Activated CD4-positive, alpha-beta T cell treated with anti-CD3 and anti-CD28 coated beads for 48 hours (primary cell): Measurements from ENCODE around the gene BRCA2.

Source experiments
- DNase-seq: peaks from one replicate; pipeline ENCODE4 v3.0.0-alpha.2; 2020

Gene BRCA2

GRCh38 chr13:32384702-32385101 is 69.4 kb downstream of the BRCA2 start:
- DNase-seq = no peak

GRCh38 chr13:32385410-32385809 is 70.1 kb downstream of the BRCA2 start:
- no peak for DNase-seq

- no peak for DNase-seq
Observed at GRCh38 chr13:32390048-32390447, 74.7 kb downstream of the BRCA2 start.

GRCh38 chr13:32390484-32390883 is 75.2 kb downstream of the BRCA2 start:
- DNase-seq = no peak

- no peak for DNase-seq
Observed at GRCh38 chr13:32391101-32391619, 75.9 kb downstream of the BRCA2 start.

- no peak for DNase-seq
Observed at GRCh38 chr13:32403108-32403507, 87.8 kb downstream of the BRCA2 start.

- DNase-seq = peak; percentile 29
Observed at GRCh38 chr13:32407854-32408253, 92.5 kb downstream of the BRCA2 start.

GRCh38 chr13:32408296-32409000 is 93.1 kb downstream of the BRCA2 start:
- DNase-seq = no peak

- DNase-seq = no peak
Observed at GRCh38 chr13:32409001-32409313, 93.6 kb downstream of the BRCA2 start.

GRCh38 chr13:32409561-32410421 is 94.5 kb downstream of the BRCA2 start:
- no peak for DNase-seq

GRCh38 chr13:32413284-32413683 is 98.0 kb downstream of the BRCA2 start:
- DNase-seq = no peak

- no peak for DNase-seq
Observed at GRCh38 chr13:32414580-32414979, 99.3 kb downstream of the BRCA2 start.

GRCh38 chr13:32415019-32415418 is 99.7 kb downstream of the BRCA2 start:
- peak; percentile 32 for DNase-seq

GRCh38 chr13:32417995-32418394 is 102.7 kb downstream of the BRCA2 start:
- DNase-seq = no peak

GRCh38 chr13:32419862-32420261 is 104.6 kb downstream of the BRCA2 start:
- no peak for DNase-seq

- DNase-seq = no peak
Observed at GRCh38 chr13:32423592-32423991, 108.3 kb downstream of the BRCA2 start.

- DNase-seq = no peak
Observed at GRCh38 chr13:32425158-32425557, 109.8 kb downstream of the BRCA2 start.

GRCh38 chr13:32426191-32426989 is 111.1 kb downstream of the BRCA2 start:
- peak; percentile 42 for DNase-seq

GRCh38 chr13:32426990-32427851 is 111.9 kb downstream of the BRCA2 start:
- DNase-seq = peak; percentile 72

- DNase-seq = peak; percentile 88
Observed at GRCh38 chr13:32427852-32428580, 112.7 kb downstream of the BRCA2 start, which contains the start of gene N4BP2L1. Gene N4BP2L1, minus strand, starts transcription at chr13:32428130. Its CDS starts 48 bp downstream, at chr13:32428082.
